ENCODE measurements around the gene CEP57L1. TPM values are rescaled to one million over a fixed set of nuclear protein-coding genes. Genes with fewer than 3 reads are reported as not detected.

The CEP57L1 gene
- total and polyA plus RNA-seq, 2 experiments from 2014 or later = 17.1 to 20.2 TPM

GRCh38 chr6:109060571-109060970 lies 34.7 kb upstream of the CEP57L1 start:
- Histone ChIP-seq H3K27ac (ENCODE audit: low read depth) (no peak overlapping the region), H3K36me3 (ENCODE audit: insufficient read depth) (no peaks in the 10 kb centered on the region), H2AFZ (no peak overlapping the region), H3K79me2 (replicated peaks; ENCODE audit: insufficient read depth) (no peaks in the 10 kb centered on the region), H3K9me2 (ENCODE audit: insufficient read depth) (no peaks in the 10 kb centered on the region), H3K4me1 (ENCODE audit: insufficient read depth) (no peaks in the 10 kb centered on the region), H3K4me2 (no peak overlapping the region), H3K27me3 (ENCODE audit: insufficient read depth) (no peaks in the 10 kb centered on the region), H4K20me1 (replicated peaks; ENCODE audit: insufficient read depth) (no peaks in the 10 kb centered on the region), H3F3A (replicated peaks; ENCODE audit: low read depth) (no peaks in the 10 kb centered on the region), H3K4me3 (no peak overlapping the region)
- H3K27me3 Mint-ChIP-seq (ENCODE audit: insufficient read depth, low read depth, poor library complexity) = no peaks in the 10 kb centered on the region
- H3K36me3 Mint-ChIP-seq (ENCODE audit: low read depth) = no peaks in the 10 kb centered on the region
- TF ChIP-seq CREB1 (CRISPR knock-in tag; IDR thresholded peaks at IDR 0.05; ENCODE audit: low read depth) (no peak), CTCF (conservative IDR thresholded peaks at IDR 0.05; ENCODE audit: low read depth in 2 of 2) (no peak), STAT1 (IDR thresholded peaks at IDR 0.05; ENCODE audit: unreplicated experiment) (no peak), JUNB (IDR thresholded peaks at IDR 0.05; ENCODE audit: unreplicated experiment) (no peak)
- H3K4me1 Mint-ChIP-seq = peaks cover 14% of the 10 kb centered on the region
- no peak overlapping the region for H3K4me3 Mint-ChIP-seq
- no peak overlapping the region for H3K27ac Mint-ChIP-seq
- H3K9me3 Mint-ChIP-seq = no peaks in the 10 kb centered on the region
- ATAC-seq (no peak), DNase-seq (ENCODE audit: low spot score) (no peak)

- Mint-ChIP-seq H3K4me3 (no peak overlapping the region), H3K4me1 (peaks cover 14% of the 10 kb centered on the region), H3K9me3 (no peaks in the 10 kb centered on the region), H3K27me3 (ENCODE audit: insufficient read depth, low read depth, poor library complexity) (no peaks in the 10 kb centered on the region), H3K36me3 (ENCODE audit: low read depth) (no peaks in the 10 kb centered on the region), H3K27ac (no peak overlapping the region)
- H4K20me1 ChIP-seq (replicated peaks; ENCODE audit: insufficient read depth) = no peaks in the 10 kb centered on the region
- no peak overlapping the region for H3K4me2 ChIP-seq
- ATAC-seq = no peak
- no peaks in the 10 kb centered on the region for H3K79me2 ChIP-seq (replicated peaks; ENCODE audit: insufficient read depth)
- no peaks in the 10 kb centered on the region for H3F3A ChIP-seq (replicated peaks; ENCODE audit: low read depth)
- no peaks in the 10 kb centered on the region for H3K9me2 ChIP-seq (ENCODE audit: insufficient read depth)
- H3K4me3 ChIP-seq = no peak overlapping the region
- DNase-seq (ENCODE audit: low spot score) = no peak
- no peak overlapping the region for H3K27ac ChIP-seq (ENCODE audit: low read depth)
- TF ChIP-seq EZH2 (IDR thresholded peaks at IDR 0.05; ENCODE audit: low read depth, unreplicated experiment) (no peak), ZNF331 (CRISPR knock-in tag; IDR thresholded peaks at IDR 0.05; ENCODE audit: low read depth) (no peak), REST (IDR thresholded peaks at IDR 0.05; ENCODE audit: unreplicated experiment) (no peak)
- H3K27me3 ChIP-seq (ENCODE audit: insufficient read depth) = no peaks in the 10 kb centered on the region
- H2AFZ ChIP-seq = no peak overlapping the region
- H3K36me3 ChIP-seq (ENCODE audit: insufficient read depth) = no peaks in the 10 kb centered on the region
- no peaks in the 10 kb centered on the region for H3K4me1 ChIP-seq (ENCODE audit: insufficient read depth)
Observed at GRCh38 chr6:109062216-109062615, 33.1 kb upstream of the CEP57L1 start.

Measured in GM23338 (cell line).